ENCODE data around the gene GPR132. TPM values are rescaled to one million over a fixed set of nuclear protein-coding genes. Genes with fewer than 3 reads are reported as not detected.
A peak's percentile ranks its signal among the peaks of the same experiment; 100 is the strongest.

Gene GPR132
- total and polyA plus RNA-seq, 10 donors = 5.0 to 33.7 (median 21.5) TPM

DNA sequence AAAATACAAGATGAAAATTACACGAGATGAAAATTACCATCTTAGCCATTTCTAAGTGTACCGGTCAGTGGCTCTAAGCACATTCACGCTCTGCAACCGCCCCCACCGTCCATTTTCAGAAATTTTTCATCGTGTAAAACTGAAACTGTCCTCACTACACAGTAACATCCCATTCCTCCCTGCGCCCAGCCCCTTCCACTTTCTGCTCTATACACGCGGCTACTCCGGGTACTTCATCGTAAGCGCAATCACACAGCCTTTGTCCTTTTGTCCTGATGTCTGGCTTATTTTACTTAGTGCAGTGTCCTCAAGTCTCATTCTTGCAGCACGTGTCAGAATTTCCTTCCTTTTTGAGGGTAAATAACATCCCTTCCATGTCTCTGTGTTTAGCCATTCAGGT is 3.6 kb upstream of the GPR132 start:
- Histone ChIP-seq H3K27ac (peak overlapping the region in 6 of 8 donors; percentile 36 to 97 (median 75)), H3K4me1 (peaks cover 32 to 79% (median 69%) of the 10 kb centered on the region in 6 donors), H3K4me3 (no peak overlapping the region), H3K9me3 (no peaks in the 10 kb centered on the region), H3K27me3 (replicated peaks in 1 of 7) (no peaks in the 10 kb centered on the region), H3K36me3 (no peaks in the 10 kb centered on the region)
- TF ChIP-seq, protein P1, sequence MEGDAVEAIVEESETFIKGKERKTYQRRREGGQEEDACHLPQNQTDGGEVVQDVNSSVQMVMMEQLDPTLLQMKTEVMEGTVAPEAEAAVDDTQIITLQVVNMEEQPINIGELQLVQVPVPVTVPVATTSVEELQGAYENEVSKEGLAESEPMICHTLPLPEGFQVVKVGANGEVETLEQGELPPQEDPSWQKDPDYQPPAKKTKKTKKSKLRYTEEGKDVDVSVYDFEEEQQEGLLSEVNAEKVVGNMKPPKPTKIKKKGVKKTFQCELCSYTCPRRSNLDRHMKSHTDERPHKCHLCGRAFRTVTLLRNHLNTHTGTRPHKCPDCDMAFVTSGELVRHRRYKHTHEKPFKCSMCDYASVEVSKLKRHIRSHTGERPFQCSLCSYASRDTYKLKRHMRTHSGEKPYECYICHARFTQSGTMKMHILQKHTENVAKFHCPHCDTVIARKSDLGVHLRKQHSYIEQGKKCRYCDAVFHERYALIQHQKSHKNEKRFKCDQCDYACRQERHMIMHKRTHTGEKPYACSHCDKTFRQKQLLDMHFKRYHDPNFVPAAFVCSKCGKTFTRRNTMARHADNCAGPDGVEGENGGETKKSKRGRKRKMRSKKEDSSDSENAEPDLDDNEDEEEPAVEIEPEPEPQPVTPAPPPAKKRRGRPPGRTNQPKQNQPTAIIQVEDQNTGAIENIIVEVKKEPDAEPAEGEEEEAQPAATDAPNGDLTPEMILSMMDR (IDR thresholded peaks at IDR 0.05 in 8 of 11, conservative IDR thresholded peaks at IDR 0.05 in 3 of 11) = no peak
- TF ChIP-seq POLR2A (IDR thresholded peaks at IDR 0.05) (no peak), POLR2AphosphoS5 (IDR thresholded peaks at IDR 0.05) (no peak)
- 61 to 69% (median 65%) methylated on average over 13 of the region's 13 CpGs for WGBS, 5 donors
- peak; percentile 64 for DNase-seq
- intact Hi-C loops (cut with DNase I; ENCODE audit: low total_unique reads) = no loop called here

DNA sequence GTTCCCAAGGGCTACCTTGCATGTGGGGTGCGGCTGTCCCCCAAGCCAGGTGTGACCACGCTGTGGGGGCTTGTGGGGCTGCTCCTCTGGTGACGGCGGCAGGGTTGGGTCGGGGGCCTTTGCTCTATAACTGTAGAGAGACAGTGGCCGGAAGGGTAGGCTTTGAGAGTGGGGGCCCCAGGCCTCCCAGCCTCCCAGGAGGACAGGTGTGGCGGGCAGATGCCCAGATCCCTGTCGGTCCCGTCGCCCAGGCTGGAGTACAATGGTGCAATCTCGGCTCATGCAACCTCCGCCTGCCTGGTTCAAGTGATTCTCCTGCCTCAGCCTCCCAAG is 2.7 kb upstream of the GPR132 start:
- 89 to 97% (median 93%) methylated on average over 11 to 12 of the region's 12 CpGs for WGBS, 5 donors
- TF ChIP-seq, protein P1 (IDR thresholded peaks at IDR 0.05 in 8 of 11, conservative IDR thresholded peaks at IDR 0.05 in 3 of 11) = no peak
- no peak for TF ChIP-seq POLR2AphosphoS5 (IDR thresholded peaks at IDR 0.05)
- no peak for TF ChIP-seq POLR2A (IDR thresholded peaks at IDR 0.05)
- H3K4me1 ChIP-seq = peaks cover 38 to 88% (median 78%) of the 10 kb centered on the region in 6 donors

DNA sequence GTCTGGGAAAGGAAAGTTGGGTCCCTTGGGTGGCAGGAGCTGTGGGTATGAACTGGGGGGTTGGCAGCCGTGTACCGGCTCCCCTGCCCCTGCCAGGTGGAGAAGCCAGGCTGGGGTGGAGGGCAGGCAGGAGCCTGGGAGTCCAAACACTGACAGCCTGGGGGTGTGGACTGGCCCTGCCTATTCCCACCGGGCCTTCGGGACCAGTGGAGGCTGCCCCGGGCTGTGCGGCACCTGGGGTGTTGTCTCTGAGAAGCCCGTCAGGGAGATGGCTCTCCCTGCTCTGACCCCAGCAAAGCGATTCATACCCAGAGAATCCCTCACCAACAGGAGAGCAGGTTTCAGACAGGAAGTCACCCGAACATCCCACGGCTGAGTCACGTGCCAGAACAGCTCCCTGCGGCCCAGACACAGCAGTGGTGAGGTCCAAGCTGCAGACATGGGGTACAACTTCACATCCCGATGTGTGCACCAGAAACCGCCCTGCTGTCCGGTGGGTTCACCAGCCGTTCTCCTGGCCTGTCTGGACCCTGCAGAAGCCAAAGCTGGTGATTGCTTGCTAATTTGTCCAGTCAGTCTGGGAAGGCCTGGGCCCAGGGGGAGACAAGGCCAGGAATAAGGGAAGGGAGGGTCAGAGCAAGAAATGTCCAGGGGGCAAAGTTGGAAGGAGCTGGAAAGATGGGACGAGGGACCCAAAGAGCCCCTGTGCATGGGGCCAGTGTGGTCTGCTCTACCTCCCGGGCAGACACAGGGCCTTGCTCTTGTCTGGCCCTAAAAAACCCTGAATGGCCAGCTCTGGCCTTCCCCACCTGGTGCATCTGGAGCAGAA is 2.1 kb upstream of the GPR132 start:
- TF ChIP-seq POLR2AphosphoS5 (IDR thresholded peaks at IDR 0.05) = no peak
- TF ChIP-seq POLR2A (IDR thresholded peaks at IDR 0.05) = no peak
- TF ChIP-seq, protein P1 (IDR thresholded peaks at IDR 0.05 in 8 of 11, conservative IDR thresholded peaks at IDR 0.05 in 3 of 11) = no peak
- 54 to 65% (median 59%) methylated on average over 14 to 18 of the region's 18 CpGs for WGBS, 5 donors
- no peaks in the 10 kb centered on the region for H3K27me3 ChIP-seq (replicated peaks in 1 of 7)

More for the DNA sequence above, 2.7 kb upstream of the GPR132 start:
- Histone ChIP-seq H3K27ac (peak overlapping the region; percentile 82 to 97 (median 94)), H3K9me3 (no peaks in the 10 kb centered on the region), H3K4me3 (no peak overlapping the region), H3K27me3 (replicated peaks in 1 of 7) (no peaks in the 10 kb centered on the region), H3K36me3 (no peaks in the 10 kb centered on the region)
- intact Hi-C loops (cut with DNase I; ENCODE audit: low total_unique reads) = no loop called here
- peak; percentile 79 for DNase-seq

More for the DNA sequence above, 2.1 kb upstream of the GPR132 start:
- Histone ChIP-seq H3K9me3 (no peaks in the 10 kb centered on the region), H3K36me3 (no peaks in the 10 kb centered on the region), H3K27ac (peak overlapping the region; percentile 82 to 97 (median 94)), H3K4me3 (peak overlapping the region in 1 of 8 donors; percentile 74), H3K4me1 (peaks cover 44 to 94% (median 84%) of the 10 kb centered on the region in 6 donors)
- peak; percentile 83 for DNase-seq
- intact Hi-C loops (cut with DNase I; ENCODE audit: low total_unique reads) = no loop called here
